NB4 (cell line): ENCODE results near the gene HCFC2.

Experiments used
- POLR2A ChIP-seq: IDR thresholded peaks from 2 replicates; pipeline ENCODE4 v1.6.1; 2011; ENCODE audit warnings: mild to moderate bottlenecking; ENCODE audit not compliant: insufficient read length; ENCODE audit errors: extremely low read depth
- TF ChIP-seq, protein P1 (sequence below): IDR thresholded peaks from one replicate; pipeline ENCODE4 v1.5.1; 2012; ENCODE audit warnings: low read depth, low read length
- TF ChIP-seq, protein P2 (sequence below): IDR thresholded peaks from 2 replicates; pipeline ENCODE4 v1.6.1; 2011; ENCODE audit warnings: low read depth, low read length

DNA sequence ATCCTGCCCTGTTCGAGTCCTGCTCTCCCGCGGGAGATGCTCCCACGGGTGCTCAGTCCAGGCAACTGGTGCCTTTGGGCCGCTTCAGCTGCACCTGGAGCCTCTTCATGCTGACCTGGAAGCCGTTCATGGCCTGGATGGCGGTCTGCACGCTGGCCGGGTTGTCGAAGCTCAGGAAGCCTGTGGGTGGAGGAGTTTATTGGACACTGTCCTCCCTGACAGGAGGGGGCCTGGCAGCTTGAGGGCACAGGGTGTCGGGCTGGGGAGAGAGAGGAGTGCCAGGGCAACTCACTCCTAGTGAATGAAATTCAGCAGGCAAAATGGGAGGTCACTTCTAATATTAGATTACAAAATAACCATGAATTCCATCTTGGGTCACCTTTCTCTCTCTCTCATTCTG lies 83.0 kb downstream of the HCFC2 start:
- TF ChIP-seq, protein P1, sequence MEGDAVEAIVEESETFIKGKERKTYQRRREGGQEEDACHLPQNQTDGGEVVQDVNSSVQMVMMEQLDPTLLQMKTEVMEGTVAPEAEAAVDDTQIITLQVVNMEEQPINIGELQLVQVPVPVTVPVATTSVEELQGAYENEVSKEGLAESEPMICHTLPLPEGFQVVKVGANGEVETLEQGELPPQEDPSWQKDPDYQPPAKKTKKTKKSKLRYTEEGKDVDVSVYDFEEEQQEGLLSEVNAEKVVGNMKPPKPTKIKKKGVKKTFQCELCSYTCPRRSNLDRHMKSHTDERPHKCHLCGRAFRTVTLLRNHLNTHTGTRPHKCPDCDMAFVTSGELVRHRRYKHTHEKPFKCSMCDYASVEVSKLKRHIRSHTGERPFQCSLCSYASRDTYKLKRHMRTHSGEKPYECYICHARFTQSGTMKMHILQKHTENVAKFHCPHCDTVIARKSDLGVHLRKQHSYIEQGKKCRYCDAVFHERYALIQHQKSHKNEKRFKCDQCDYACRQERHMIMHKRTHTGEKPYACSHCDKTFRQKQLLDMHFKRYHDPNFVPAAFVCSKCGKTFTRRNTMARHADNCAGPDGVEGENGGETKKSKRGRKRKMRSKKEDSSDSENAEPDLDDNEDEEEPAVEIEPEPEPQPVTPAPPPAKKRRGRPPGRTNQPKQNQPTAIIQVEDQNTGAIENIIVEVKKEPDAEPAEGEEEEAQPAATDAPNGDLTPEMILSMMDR: no peak
- TF ChIP-seq, protein P2, sequence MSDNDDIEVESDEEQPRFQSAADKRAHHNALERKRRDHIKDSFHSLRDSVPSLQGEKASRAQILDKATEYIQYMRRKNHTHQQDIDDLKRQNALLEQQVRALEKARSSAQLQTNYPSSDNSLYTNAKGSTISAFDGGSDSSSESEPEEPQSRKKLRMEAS: no peak
- TF ChIP-seq POLR2A: no peak
